Smooth muscle cell (in vitro differentiated cells): ENCODE data around the gene SMAD6. TPM values are rescaled to one million over a fixed set of nuclear protein-coding genes. Genes with fewer than 3 reads are reported as not detected.

Source experiments
- DNase-seq: peaks from one replicate; lab custom pipeline; 2025; ENCODE audit not compliant: unreplicated experiment; lab: John Stamatoyannopoulos, UW
- H2AFZ ChIP-seq: fragments of 200-600 bp; sonication (generic); 2 replicates; pipeline ENCODE4 v1.6.0; 2016; ENCODE audit warnings: antibody characterized with exemption, low read depth, mild to moderate bottlenecking
- H3F3A ChIP-seq: fragments of 200-600 bp; sonication (generic); 2 replicates; pipeline ENCODE4 v1.6.0; 2017; ENCODE audit warnings: antibody characterized with exemption, low read depth
- H3K27ac ChIP-seq: fragments of 200-600 bp; sonication (generic); 2 replicates; pipeline ENCODE4 v1.5.1; 2016; ENCODE audit warnings: low read depth, mild to moderate bottlenecking
- H3K27me3 ChIP-seq: fragments of 200-600 bp; sonication (generic); 2 replicates; pipeline ENCODE4 v1.6.1; 2016; ENCODE audit warnings: low read depth, mild to moderate bottlenecking
- H3K36me3 ChIP-seq: fragments of 200-600 bp; sonication (generic); 2 replicates; pipeline ENCODE4 v1.5.1; 2016; ENCODE audit warnings: low read depth
- H3K4me1 ChIP-seq: fragments of 200-600 bp; sonication (generic); 2 replicates; pipeline ENCODE4 v1.5.1; 2016; ENCODE audit warnings: low read depth
- H3K4me2 ChIP-seq: fragments of 200-600 bp; sonication (generic); 2 replicates; pipeline ENCODE4 v1.6.0; 2016; ENCODE audit warnings: mild to moderate bottlenecking
- H3K4me3 ChIP-seq: fragments of 200-600 bp; sonication (generic); 2 replicates; pipeline ENCODE4 v1.5.1; 2016; ENCODE audit warnings: mild to moderate bottlenecking
- H3K79me2 ChIP-seq: fragments of 200-600 bp; sonication (generic); 2 replicates; pipeline ENCODE4 v1.6.0; 2016; ENCODE audit warnings: low read depth, mild to moderate bottlenecking
- H3K9ac ChIP-seq: fragments of 200-600 bp; sonication (generic); 2 replicates; pipeline ENCODE4 v1.6.0; 2016; ENCODE audit warnings: low read depth
- H3K9me3 ChIP-seq: fragments of 200-600 bp; sonication (generic); replicated peaks from 2 replicates; pipeline ENCODE4 v1.5.1; 2016; ENCODE audit warnings: low read depth
- H4K20me1 ChIP-seq: fragments of 200-600 bp; sonication (generic); 2 replicates; pipeline ENCODE4 v1.6.0; 2016; ENCODE audit warnings: low read depth
- CTCF ChIP-seq: fragments of 200-600 bp; sonication (generic); IDR thresholded peaks from 2 replicates; pipeline ENCODE4 v1.5.1; 2017; ENCODE audit warnings: borderline replicate concordance, mild to moderate bottlenecking, antibody characterized with exemption; ENCODE audit not compliant: insufficient read depth, poor library complexity, severe bottlenecking
- WGBS: methylation state at CpG from one replicate; pipeline ENCODE4 v1.1.7; 2016; ENCODE audit warnings: low lambda C conversion rate; 5-methylcytosine and 5-hydroxymethylcytosine counted together
- polyA plus RNA-seq: library from polyadenylated mRNA; unstranded; fragments of >200 nt; fragmentation: Nextera tagmentation; extraction: Ambion mirVana; gene quantifications from 2 replicates; pipeline ENCODE4 v1.2.1, GENCODE V29; 2016
- total RNA-seq: library from RNA; depleted of rRNA; stranded (reverse); fragments of >200 nt; gene quantifications from 2 replicates; pipeline ENCODE4 v1.2.3, GENCODE V29; 2014

Gene SMAD6
- total and polyA plus RNA-seq, 2 experiments from 2014 or later: 42.6 to 44.0 TPM

- 64% methylated on average over 4 of the region's 4 CpGs for WGBS
- no peak for DNase-seq
- Histone ChIP-seq H3F3A (peaks cover 19% of the 10 kb centered on the region), H3K27ac (peak overlapping the region; percentile 4), H3K4me3 (no peak overlapping the region), H3K36me3 (no peaks in the 10 kb centered on the region), H3K79me2 (peaks cover 100% of the 10 kb centered on the region), H2AFZ (no peak overlapping the region), H3K4me2 (peak overlapping the region; percentile 17), H3K27me3 (no peaks in the 10 kb centered on the region), H4K20me1 (peaks cover 100% of the 10 kb centered on the region), H3K9me3 (no peaks in the 10 kb centered on the region), H3K9ac (no peak overlapping the region), H3K4me1 (peaks cover 35% of the 10 kb centered on the region)
- TF ChIP-seq CTCF: no peak
Observed at GRCh38 chr15:66744610-66745279, 42.7 kb downstream of the SMAD6 start.

GRCh38 chr15:66745530-66746230, 43.6 kb downstream of the SMAD6 start:
- Histone ChIP-seq H3K9me3 (no peaks in the 10 kb centered on the region), H3K36me3 (no peaks in the 10 kb centered on the region), H3K79me2 (peaks cover 100% of the 10 kb centered on the region), H3F3A (peaks cover 10% of the 10 kb centered on the region), H3K4me2 (peak overlapping the region; percentile 50), H3K27ac (peak overlapping the region; percentile 12), H4K20me1 (peaks cover 100% of the 10 kb centered on the region), H2AFZ (no peak overlapping the region), H3K4me1 (peaks cover 38% of the 10 kb centered on the region), H3K9ac (no peak overlapping the region), H3K27me3 (no peaks in the 10 kb centered on the region), H3K4me3 (no peak overlapping the region)
- DNase-seq: no peak
- WGBS: 89% methylated on average over 9 of the region's 9 CpGs
- no peak for TF ChIP-seq CTCF

- H3K9me3 ChIP-seq: no peaks in the 10 kb centered on the region
- H3K4me2 ChIP-seq: peak overlapping the region; percentile 50
- peak overlapping the region; percentile 12 for H3K27ac ChIP-seq
- H3K36me3 ChIP-seq: no peaks in the 10 kb centered on the region
- DNase-seq: no peak
- no peaks in the 10 kb centered on the region for H3K27me3 ChIP-seq
- H2AFZ ChIP-seq: no peak overlapping the region
- H3F3A ChIP-seq: peaks cover 10% of the 10 kb centered on the region
- no peak for TF ChIP-seq CTCF
- peaks cover 100% of the 10 kb centered on the region for H4K20me1 ChIP-seq
- peaks cover 100% of the 10 kb centered on the region for H3K79me2 ChIP-seq
- H3K4me1 ChIP-seq: peaks cover 42% of the 10 kb centered on the region
- H3K9ac ChIP-seq: no peak overlapping the region
- H3K4me3 ChIP-seq: no peak overlapping the region
- WGBS: 39% methylated on average over 5 of the region's 5 CpGs
Observed at GRCh38 chr15:66746231-66746605, 44.2 kb downstream of the SMAD6 start.
